ENCODE measurements around the gene KCTD1.

- TF ChIP-seq GABPA (IDR thresholded peaks at IDR 0.05 in 1 of 2, conservative IDR thresholded peaks at IDR 0.05 in 1 of 2) = no peak
- TF ChIP-seq MAX (IDR thresholded peaks at IDR 0.05) = no peak
- TF ChIP-seq ATF3 (IDR thresholded peaks at IDR 0.05) = no peak
- TF ChIP-seq CTCF (IDR thresholded peaks at IDR 0.05; ENCODE audit: low read depth, low read length, missing input control) = no peak
- TF ChIP-seq RXRA (IDR thresholded peaks at IDR 0.05) = no peak
- TF ChIP-seq ZBTB33 (IDR thresholded peaks at IDR 0.05) = no peak
- no peak for TF ChIP-seq REST (IDR thresholded peaks at IDR 0.05)
- TF ChIP-seq TAF1 (conservative IDR thresholded peaks at IDR 0.05) = no peak
- TF ChIP-seq YY1 (IDR thresholded peaks at IDR 0.05) = no peak
These were observed 78.2 kb downstream of the KCTD1 start for GRCh38 chr18:26470011-26470637.
